Small intestine (tissue), 16 donors: Measurements from ENCODE around the gene FAM135A. TPM values are rescaled to one million over a fixed set of nuclear protein-coding genes. Genes with fewer than 3 reads are reported as not detected.

ENCODE experiments used
- DNase-seq, 2 donors: peaks; one replicate each; pipeline versions ENCODE4 v3.0.0 to v3.0.0-alpha.2; 2013
- FAIRE-seq: peaks from 2 replicates; lab custom pipeline; 2012; peaks lifted over from hg19 to GRCh38; lab: Jason Lieb, UNC
- H3K27ac ChIP-seq, 3 donors: one replicate each; pipeline ENCODE4 v1.5.1; 2013; ENCODE audit warnings: low read length in 2 of 3, mild to moderate bottlenecking in 2 of 3, control low read depth in 1 of 3, inconsistent platforms in 1 of 3, low read depth in 1 of 3, moderate library complexity in 1 of 3
- H3K27me3 ChIP-seq, 3 donors: one replicate each; pipeline ENCODE4 v1.6.1; 2013; ENCODE audit warnings: low read length in 3 of 3, inconsistent platforms in 1 of 3; ENCODE audit not compliant: control insufficient read depth in 3 of 3, insufficient read depth in 3 of 3
- H3K36me3 ChIP-seq, 3 donors: one replicate each; pipeline ENCODE4 v1.6.1; 2013; ENCODE audit warnings: low read length in 3 of 3, inconsistent platforms in 1 of 3, low read depth in 1 of 3, mild to moderate bottlenecking in 1 of 3, moderate library complexity in 1 of 3; ENCODE audit not compliant: control insufficient read depth in 3 of 3, insufficient read depth in 2 of 3
- H3K4me1 ChIP-seq, 3 donors: one replicate each; pipeline ENCODE4 v1.6.1; 2013; ENCODE audit warnings: low read length in 2 of 3, inconsistent platforms in 1 of 3, low read depth in 1 of 3, mild to moderate bottlenecking in 1 of 3, moderate library complexity in 1 of 3; ENCODE audit not compliant: control insufficient read depth in 3 of 3, insufficient read depth in 2 of 3
- H3K4me3 ChIP-seq, 3 donors: one replicate each; pipeline ENCODE4 v1.5.1; 2013; ENCODE audit warnings: low read length in 3 of 3, control low read depth in 1 of 3, inconsistent platforms in 1 of 3, low read depth in 1 of 3, mild to moderate bottlenecking in 1 of 3, moderate library complexity in 1 of 3
- H3K9me3 ChIP-seq, 2 donors: one replicate each; pipeline ENCODE4 v1.6.1; 2013; ENCODE audit warnings: low read depth in 1 of 2, low read length in 1 of 2; ENCODE audit not compliant: control insufficient read depth in 2 of 2, insufficient read depth in 1 of 2
- WGBS, 3 donors: extraction: QIAGEN DNeasy Blood & Tissue Kit; methylation state at CpG; one replicate each; pipeline ENCODE4 v1.1.7; 2013; 5-methylcytosine and 5-hydroxymethylcytosine counted together
- long read RNA-seq, 10 donors: transcript quantifications; one replicate each; lab custom pipeline, GENCODE V29; 2026
- polyA plus RNA-seq, 4 donors: library from polyadenylated mRNA; stranded (reverse) in 3 of 4; unstranded in 1 of 4; fragments of 200-250 nt in 3 of 4; fragments of 120-200 nt in 1 of 4; gene quantifications; one replicate each; pipeline versions ENCODE4 v1.2.1 to v1.2.3, GENCODE V29; 2013
- donor health status: healthy with polysubstance abuse.
- donor health status: control.
- donor health status: control.
- donor health status: Bipolar disorder and iron deficiency.
- donor health status: healthy.

FAM135A gene
- polyA plus RNA-seq, result 10 to 100 TPM; 17.4 to 78.0 (median 41.8) TPM
- long read RNA-seq, donor 1, partial matches to known transcripts, result 0 of 1 reads
- long read RNA-seq, donor 1, other reads (novel, unspliced or antisense), result 0 of 1 reads
- long read RNA-seq, donor 2, partial matches to known transcripts, result 0 of 1 reads
- long read RNA-seq, donor 2, other reads (novel, unspliced or antisense), result 0 of 1 reads
- long read RNA-seq, donor 3, partial matches to known transcripts, result 0 of 1 reads
- long read RNA-seq, donor 3, other reads (novel, unspliced or antisense), result 0 of 1 reads
- long read RNA-seq, donor 4, result 0 reads
- long read RNA-seq, donor 5, partial matches to known transcripts, result 0 of 2 reads
- long read RNA-seq, donor 5, other reads (novel, unspliced or antisense), result 0 of 2 reads
- long read RNA-seq, donor 6, partial matches to known transcripts, result 5 of 7 reads
- long read RNA-seq, donor 6, other reads (novel, unspliced or antisense), result 0 of 7 reads
- long read RNA-seq, donor 7, result 0 reads
- long read RNA-seq, donor 8, result 0 reads
- long read RNA-seq, donor 9, partial matches to known transcripts, result 5 of 5 reads
- long read RNA-seq, donor 9, other reads (novel, unspliced or antisense), result 0 of 5 reads
- long read RNA-seq, donor 10, partial matches to known transcripts, result 0 of 2 reads
- long read RNA-seq, donor 10, other reads (novel, unspliced or antisense), result 0 of 2 reads

DNA sequence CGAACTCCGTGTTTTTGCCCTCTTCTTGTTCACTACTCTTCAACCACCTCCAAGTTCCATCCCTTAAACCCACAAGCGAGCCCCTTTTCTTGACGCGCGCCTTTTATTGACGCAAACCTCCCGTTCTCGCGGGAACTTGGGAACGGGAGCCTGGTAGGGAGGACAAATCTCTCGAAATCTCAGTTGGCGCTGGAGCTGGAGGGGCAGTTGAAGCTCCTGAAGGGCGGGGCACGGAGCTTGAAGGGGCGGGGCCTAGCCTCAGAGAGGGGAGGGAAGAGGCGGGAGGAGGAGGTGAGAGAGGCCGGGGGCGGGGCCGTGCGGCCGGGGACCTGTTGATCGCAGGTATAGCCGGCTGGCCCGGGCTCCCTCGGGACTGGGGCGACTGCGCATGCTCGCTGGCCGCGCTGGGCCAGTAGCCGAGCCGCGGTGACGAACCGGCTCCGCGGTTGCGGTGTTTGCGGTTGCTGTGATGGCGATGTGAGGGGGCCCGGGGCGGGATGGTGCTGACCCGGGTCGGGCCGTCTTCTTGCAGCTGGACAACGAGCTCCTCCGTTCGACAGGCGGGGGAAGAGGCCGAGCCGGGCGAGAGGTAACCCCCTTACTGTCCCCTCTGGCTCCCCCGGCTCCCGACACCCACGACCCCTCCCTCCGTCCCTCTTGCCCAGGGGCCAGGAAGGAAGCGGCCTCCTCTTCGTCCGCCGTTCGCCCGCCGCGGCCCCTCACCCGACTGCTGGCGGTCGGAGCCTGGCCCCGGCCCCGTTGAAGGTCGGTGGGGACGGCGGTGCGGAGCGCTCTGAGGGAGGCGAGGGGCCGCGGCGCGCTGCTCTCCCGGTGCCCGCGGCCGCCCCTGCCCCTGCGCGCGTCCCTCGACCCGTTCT is at the start of gene FAM135A:
Gene FAM135A, plus strand, starts transcription at position 395 of the 878 bp plus-strand sequence. CDS start 14,835 bp downstream, outside the sequence.
- Histone ChIP-seq H3K4me3 (peak within 1 kb of the TSS; percentile 85 to 95 (median 95)), H3K9me3 (peaks cover 0 to 2% of the 10 kb centered on the region in 2 donors), H3K27me3 (no peaks in the 10 kb centered on the region), H3K4me1 (peaks cover 0 to 17% (median 2%) of the 10 kb centered on the region in 3 donors), H3K36me3 (peaks cover 0 to 6% (median 0%) of the 10 kb centered on the region in 3 donors), H3K27ac (peak within 1 kb of the TSS; percentile 77 to 98 (median 87))
- DNase-seq (peak; percentile 98 to 99), FAIRE-seq (no peak)
- 0 to 1% (median 0%) methylated on average over 63 to 89 of the region's 89 CpGs for WGBS, 3 donors

DNA sequence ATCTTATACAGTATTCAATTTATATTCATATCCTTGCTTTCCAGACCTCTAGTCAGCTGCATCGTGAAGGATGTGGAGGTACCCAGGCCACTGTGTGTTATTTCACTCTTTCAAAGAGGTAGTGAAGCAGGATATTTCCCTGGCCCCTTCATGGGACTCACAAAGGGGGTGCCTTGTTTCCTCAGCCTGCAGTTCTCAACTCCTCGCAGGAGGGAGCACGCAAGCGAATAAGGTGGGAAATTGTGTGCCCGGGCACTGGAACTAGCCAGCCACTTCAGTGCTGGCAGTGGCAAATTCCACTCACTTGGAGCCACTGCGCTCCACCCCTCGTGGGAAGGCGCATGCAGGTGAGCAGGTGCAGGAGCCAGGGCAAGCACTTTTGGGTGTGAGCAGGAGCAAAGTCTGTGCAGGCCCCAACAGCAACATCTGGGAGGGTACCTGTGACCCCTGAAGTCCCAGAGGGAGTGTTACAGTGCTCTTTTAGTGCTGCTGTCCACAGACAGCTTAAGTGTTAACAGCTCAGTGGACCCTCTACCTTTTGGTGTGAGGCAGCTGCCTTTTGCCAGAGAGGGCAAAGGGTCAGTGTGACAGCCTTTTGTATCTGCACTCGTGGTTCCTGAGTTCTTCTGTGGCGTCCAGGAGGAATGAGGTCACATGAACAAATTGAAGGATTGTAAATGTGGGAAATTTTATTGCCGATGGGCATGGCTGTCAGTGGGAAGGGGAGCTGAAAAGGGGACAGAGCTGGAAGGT is 49.4 kb upstream of the FAM135A start:
- peak in 1 of 2 donors; percentile 71 for DNase-seq

DNA sequence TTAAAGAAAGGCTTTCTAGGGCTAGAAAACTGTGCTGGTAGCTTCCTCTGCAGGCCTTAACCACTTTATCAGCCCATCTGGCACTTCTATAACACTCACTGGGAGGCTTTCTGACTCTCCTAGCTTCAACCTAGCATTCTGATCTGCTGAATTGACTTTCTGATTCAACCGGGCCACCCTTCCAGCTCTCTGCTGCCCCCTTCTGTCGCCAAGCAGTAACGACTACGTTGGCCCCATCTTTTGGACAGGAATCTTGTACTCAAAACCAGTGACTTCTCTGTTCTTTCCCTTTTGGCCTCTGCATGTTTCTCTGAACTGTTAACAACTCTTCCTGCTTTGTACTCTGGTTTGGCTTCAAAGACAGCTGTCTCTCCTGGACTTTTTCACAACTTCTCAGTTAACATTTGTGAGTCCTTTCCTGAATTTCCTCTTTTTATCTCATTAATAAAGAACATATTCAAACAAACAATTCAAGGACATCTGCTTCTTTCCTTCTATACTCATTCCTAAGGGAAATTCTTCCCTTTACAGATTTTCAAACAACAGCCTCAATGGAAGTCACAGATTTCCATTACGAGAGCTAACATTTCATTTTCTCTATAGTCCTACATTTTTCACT is 43.9 kb upstream of the FAM135A start:
- H3K9me3 ChIP-seq, result peaks cover 0 to 6% of the 10 kb centered on the region in 2 donors
- no peak overlapping the region for H3K4me3 ChIP-seq
- H3K4me1 ChIP-seq, result no peaks in the 10 kb centered on the region
- no peak overlapping the region for H3K27ac ChIP-seq
- no peak for FAIRE-seq
- DNase-seq, result peak; percentile 77 to 85
- H3K36me3 ChIP-seq, result no peaks in the 10 kb centered on the region
- WGBS, 3 donors, result 17 to 19% (median 19%) methylated on average over 5 of the region's 5 CpGs
- H3K27me3 ChIP-seq, result peaks cover 0 to 2% (median 0%) of the 10 kb centered on the region in 3 donors

More for the DNA sequence above, 49.4 kb upstream of the FAM135A start:
- Histone ChIP-seq H3K4me1 (no peaks in the 10 kb centered on the region), H3K27ac (no peak overlapping the region), H3K4me3 (no peak overlapping the region), H3K9me3 (peaks cover 0 to 10% of the 10 kb centered on the region in 2 donors), H3K27me3 (peaks cover 0 to 2% (median 0%) of the 10 kb centered on the region in 3 donors), H3K36me3 (no peaks in the 10 kb centered on the region)
- FAIRE-seq, result no peak
- WGBS, 3 donors, result 26 to 73% (median 37%) methylated on average over 11 of the region's 11 CpGs

DNA sequence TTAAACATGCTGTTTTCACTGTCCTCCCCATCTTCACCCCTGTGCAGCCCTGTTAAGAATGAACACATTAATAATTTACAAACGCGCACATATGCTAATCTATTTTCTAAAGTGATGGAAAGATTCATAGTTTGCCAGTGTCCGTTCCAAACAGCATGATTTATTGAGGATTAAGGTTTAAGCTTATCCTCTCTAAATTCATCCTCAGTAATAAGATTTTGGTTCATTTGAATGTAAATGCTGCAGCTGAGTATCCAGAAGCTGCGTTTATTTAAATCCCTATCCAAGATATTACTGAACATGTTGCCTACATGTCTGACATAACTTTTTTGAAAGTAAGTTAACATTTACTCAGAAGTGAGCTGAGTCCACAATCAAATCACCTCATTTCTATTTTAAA is 42.8 kb upstream of the FAM135A start:
- no peak overlapping the region for H3K4me3 ChIP-seq
- H3K27ac ChIP-seq, result no peak overlapping the region
- DNase-seq (no peak), FAIRE-seq (no peak)
- H3K36me3 ChIP-seq, result no peaks in the 10 kb centered on the region
- H3K4me1 ChIP-seq, result peaks cover 0 to 2% (median 0%) of the 10 kb centered on the region in 3 donors
- peaks cover 0 to 2% (median 0%) of the 10 kb centered on the region in 3 donors for H3K27me3 ChIP-seq
- H3K9me3 ChIP-seq, result no peaks in the 10 kb centered on the region
- WGBS, 3 donors, result 64 to 75% (median 69%) methylated on average over 4 of the region's 4 CpGs

DNA sequence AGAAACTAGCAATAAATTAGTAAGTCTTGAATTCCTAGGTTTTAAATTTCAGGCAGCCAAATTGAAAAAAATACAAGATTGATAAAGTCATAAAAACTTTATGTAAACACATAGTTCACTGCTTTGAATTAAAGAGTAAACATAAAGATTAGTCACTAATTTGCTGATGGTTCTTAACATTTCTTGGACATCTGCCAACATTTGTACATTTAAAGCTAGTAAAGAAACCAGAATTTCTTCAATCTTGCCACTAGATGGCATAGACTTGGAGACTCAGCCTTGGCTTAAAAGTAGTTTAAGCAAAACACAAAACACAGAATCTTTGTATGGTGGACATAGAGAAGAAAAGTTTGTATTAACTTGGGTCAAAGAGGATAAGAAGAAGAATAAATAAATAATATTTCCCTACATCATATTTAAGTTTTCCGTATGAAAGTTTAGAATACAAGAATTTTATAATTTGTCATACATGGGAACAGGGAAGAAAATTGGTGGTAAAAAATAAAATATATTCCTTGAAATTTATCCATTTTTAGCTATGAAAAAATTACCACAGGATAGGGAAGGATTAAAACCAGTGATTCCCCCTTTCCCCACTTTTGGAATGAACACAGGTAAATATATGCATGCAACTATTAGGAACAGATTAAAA is 41.7 kb upstream of the FAM135A start:
- no peaks in the 10 kb centered on the region for H3K9me3 ChIP-seq
- peaks cover 0 to 2% (median 0%) of the 10 kb centered on the region in 3 donors for H3K4me1 ChIP-seq
- DNase-seq (peak; percentile 72 to 92), FAIRE-seq (peak; percentile 98)
- no peaks in the 10 kb centered on the region for H3K27me3 ChIP-seq
- H3K36me3 ChIP-seq, result no peaks in the 10 kb centered on the region
- no peak overlapping the region for H3K4me3 ChIP-seq
- WGBS, 3 donors, result 5 to 13% (median 7%) methylated on average over 1 of the region's 1 CpG
- no peak overlapping the region for H3K27ac ChIP-seq

DNA sequence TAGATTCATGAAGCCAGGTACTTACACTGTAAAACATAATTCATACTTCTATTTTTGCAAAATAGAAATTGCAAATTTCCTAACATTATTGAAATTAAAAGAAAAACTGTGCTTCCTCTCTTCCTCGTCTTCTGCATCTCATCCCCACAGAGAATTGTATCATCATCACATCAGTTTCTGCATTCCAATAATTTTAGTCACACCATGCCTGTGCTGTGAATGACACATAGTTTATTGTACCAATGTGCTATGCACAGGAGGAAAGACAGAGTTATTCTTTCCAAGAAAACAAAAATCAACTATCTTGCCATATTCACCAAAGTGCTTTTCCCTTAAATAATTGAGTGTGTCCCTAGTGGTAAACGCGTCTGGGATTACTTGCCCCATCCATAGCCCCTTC is 38.1 kb upstream of the FAM135A start:
- H3K36me3 ChIP-seq, result no peaks in the 10 kb centered on the region
- 85 to 89% (median 88%) methylated on average over 3 of the region's 3 CpGs for WGBS, 3 donors
- no peak for FAIRE-seq
- H3K4me1 ChIP-seq, result peaks cover 0 to 15% (median 0%) of the 10 kb centered on the region in 3 donors
- no peak overlapping the region for H3K4me3 ChIP-seq
- H3K27me3 ChIP-seq, result no peaks in the 10 kb centered on the region
- H3K27ac ChIP-seq, result no peak overlapping the region
- no peaks in the 10 kb centered on the region for H3K9me3 ChIP-seq
- no peak for DNase-seq

DNA sequence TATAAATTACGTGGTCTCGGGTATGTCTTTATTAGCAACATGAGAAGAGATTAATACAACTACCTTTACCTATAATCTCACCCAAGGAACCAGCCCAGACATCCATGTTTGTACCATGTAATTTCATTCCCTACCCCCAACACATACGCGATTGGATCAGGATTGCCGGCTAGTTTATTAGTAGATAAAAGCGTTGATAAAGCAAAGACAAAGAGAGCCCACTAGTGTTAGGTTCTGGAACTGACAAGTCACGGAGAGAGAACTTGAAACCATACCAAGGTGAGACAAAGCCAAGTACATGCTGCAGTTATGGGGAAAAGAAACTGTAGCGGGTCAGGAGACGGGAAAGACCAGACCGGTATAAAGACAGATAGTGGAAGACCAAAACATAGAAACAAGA is 37.4 kb upstream of the FAM135A start:
- FAIRE-seq (no peak), DNase-seq (no peak)
- Histone ChIP-seq H3K27ac (no peak overlapping the region), H3K4me1 (peaks cover 0 to 15% (median 2%) of the 10 kb centered on the region in 3 donors), H3K36me3 (no peaks in the 10 kb centered on the region), H3K9me3 (no peaks in the 10 kb centered on the region), H3K4me3 (no peak overlapping the region), H3K27me3 (no peaks in the 10 kb centered on the region)
- WGBS, 3 donors, result 89 to 91% (median 90%) methylated on average over 10 of the region's 10 CpGs
